GM18951 (cell line): ENCODE results near the gene TBCD.

ENCODE experiments used
- POLR2A ChIP-seq: IDR thresholded peaks from 4 replicates; pipeline ENCODE4 v1.6.1; 2011; ENCODE audit warnings: mild to moderate bottlenecking; ENCODE audit not compliant: insufficient read length, insufficient read depth; ENCODE audit errors: extremely low read depth
- in situ Hi-C: fragments of 300-500 bp; cut with MboI; formaldehyde crosslinking; loops from one replicate; pipeline ENCODE4 v1.12.0; 2022; ENCODE audit warnings: low sequenced_read_pairs, mixed read lengths, inconsistent platforms; ENCODE audit not compliant: unreplicated experiment

The TBCD gene

GRCh38 chr17:82908543-82909160 lies 156.8 kb downstream of the TBCD start:
- TF ChIP-seq POLR2A = no peak
- in situ Hi-C loops = no loop called here

GRCh38 chr17:82909322-82909904 lies 157.5 kb downstream of the TBCD start:
- in situ Hi-C loops = no loop called here
- no peak for TF ChIP-seq POLR2A

GRCh38 chr17:82910041-82910481 lies 158.2 kb downstream of the TBCD start:
- TF ChIP-seq POLR2A = no peak
- in situ Hi-C loops = no loop called here

GRCh38 chr17:82910770-82911169 lies 158.9 kb downstream of the TBCD start:
- in situ Hi-C loops = no loop called here
- no peak for TF ChIP-seq POLR2A

- no peak for TF ChIP-seq POLR2A
- in situ Hi-C loops = no loop called here
Measured at GRCh38 chr17:82911822-82912221, 160.0 kb downstream of the TBCD start.

- TF ChIP-seq POLR2A = no peak
- in situ Hi-C loops = no loop called here
Measured at GRCh38 chr17:82912484-82913089, 160.7 kb downstream of the TBCD start.

- in situ Hi-C loops = no loop called here
- TF ChIP-seq POLR2A = no peak
Measured at GRCh38 chr17:82913304-82914043, 161.6 kb downstream of the TBCD start.

GRCh38 chr17:82914375-82914774 lies 162.5 kb downstream of the TBCD start:
- in situ Hi-C loops = no loop called here
- no peak for TF ChIP-seq POLR2A

GRCh38 chr17:82915010-82915756 lies 163.3 kb downstream of the TBCD start:
- no peak for TF ChIP-seq POLR2A

GRCh38 chr17:82915757-82916027 lies 163.8 kb downstream of the TBCD start:
- no peak for TF ChIP-seq POLR2A
- in situ Hi-C loops = no loop called here

More at GRCh38 chr17:82915010-82915756, 163.3 kb downstream of the TBCD start:
- in situ Hi-C loops = no loop called here

- in situ Hi-C loops = no loop called here
- no peak for TF ChIP-seq POLR2A
Measured at GRCh38 chr17:82917699-82918345, 166.0 kb downstream of the TBCD start.

- in situ Hi-C loops = no loop called here
- no peak for TF ChIP-seq POLR2A
Measured at GRCh38 chr17:82918508-82918907, 166.6 kb downstream of the TBCD start.
